WTC11 (cell line): ENCODE data around the gene ZNF205.

ENCODE experiments used
- CREB1 ChIP-seq: sonication (generic); formaldehyde crosslinking; IDR thresholded peaks from 2 replicates; pipeline ENCODE4 v1.8.0; 2023; ENCODE audit warnings: mild to moderate bottlenecking, missing genetic modification reagents
- ETV6 ChIP-seq: sonication (generic); formaldehyde crosslinking; IDR thresholded peaks from 2 replicates; pipeline ENCODE4 v1.8.1; 2022; ENCODE audit warnings: mild to moderate bottlenecking, missing genetic modification reagents
- GRHL2 ChIP-seq: fragments of 250-450 bp; sonication (Bioruptor Pico); IDR thresholded peaks from 2 replicates; pipeline ENCODE4 v1.8.0; 2022; ENCODE audit warnings: mild to moderate bottlenecking, moderate library complexity; ENCODE audit not compliant: insufficient replicate concordance, severe bottlenecking
- MYBL2 ChIP-seq: sonication (generic); formaldehyde crosslinking; IDR thresholded peaks from 2 replicates; pipeline ENCODE4 v1.8.1; 2023; ENCODE audit warnings: mild to moderate bottlenecking, moderate library complexity, missing genetic modification reagents
- NFYB ChIP-seq: sonication (generic); formaldehyde crosslinking; conservative IDR thresholded peaks from 2 replicates; pipeline ENCODE4 v1.8.0; 2022; ENCODE audit warnings: low read depth, missing genetic modification reagents
- NR1H2 ChIP-seq: sonication (generic); formaldehyde crosslinking; IDR thresholded peaks from 2 replicates; pipeline ENCODE4 v1.9.0; 2021; ENCODE audit warnings: mild to moderate bottlenecking, moderate library complexity, missing genetic modification reagents
- ZNF263 ChIP-seq: sonication (generic); formaldehyde crosslinking; IDR thresholded peaks from 2 replicates; pipeline ENCODE4 v1.8.1; 2022; ENCODE audit warnings: low read depth, mild to moderate bottlenecking, moderate library complexity, missing genetic modification reagents
- TF ChIP-seq, protein P1 (sequence below): fragments of 200-600 bp; IDR thresholded peaks from 2 replicates; pipeline ENCODE4 v1.8.0; 2022; ENCODE audit warnings: antibody characterized with exemption
- TF ChIP-seq, protein P2 (sequence below): sonication (generic); formaldehyde crosslinking; IDR thresholded peaks from 2 replicates; pipeline ENCODE4 v1.8.1; 2023; ENCODE audit warnings: mild to moderate bottlenecking, missing genetic modification reagents, moderate library complexity
- TF ChIP-seq, protein P3 (sequence below): sonication (generic); formaldehyde crosslinking; IDR thresholded peaks from 2 replicates; pipeline ENCODE4 v1.8.1; 2022; ENCODE audit warnings: low read depth, mild to moderate bottlenecking, moderate library complexity, missing genetic modification reagents, borderline replicate concordance
- TF ChIP-seq, protein P4 (sequence below): fragments of 250-450 bp; sonication (Bioruptor Pico); conservative IDR thresholded peaks from 2 replicates; pipeline ENCODE4 v1.9.0; 2021; ENCODE audit warnings: mild to moderate bottlenecking
- TF ChIP-seq, protein P5 (sequence below): sonication (generic); formaldehyde crosslinking; IDR thresholded peaks from 2 replicates; pipeline ENCODE4 v1.8.0; 2022; ENCODE audit warnings: mild to moderate bottlenecking, missing genetic modification reagents

DNA sequence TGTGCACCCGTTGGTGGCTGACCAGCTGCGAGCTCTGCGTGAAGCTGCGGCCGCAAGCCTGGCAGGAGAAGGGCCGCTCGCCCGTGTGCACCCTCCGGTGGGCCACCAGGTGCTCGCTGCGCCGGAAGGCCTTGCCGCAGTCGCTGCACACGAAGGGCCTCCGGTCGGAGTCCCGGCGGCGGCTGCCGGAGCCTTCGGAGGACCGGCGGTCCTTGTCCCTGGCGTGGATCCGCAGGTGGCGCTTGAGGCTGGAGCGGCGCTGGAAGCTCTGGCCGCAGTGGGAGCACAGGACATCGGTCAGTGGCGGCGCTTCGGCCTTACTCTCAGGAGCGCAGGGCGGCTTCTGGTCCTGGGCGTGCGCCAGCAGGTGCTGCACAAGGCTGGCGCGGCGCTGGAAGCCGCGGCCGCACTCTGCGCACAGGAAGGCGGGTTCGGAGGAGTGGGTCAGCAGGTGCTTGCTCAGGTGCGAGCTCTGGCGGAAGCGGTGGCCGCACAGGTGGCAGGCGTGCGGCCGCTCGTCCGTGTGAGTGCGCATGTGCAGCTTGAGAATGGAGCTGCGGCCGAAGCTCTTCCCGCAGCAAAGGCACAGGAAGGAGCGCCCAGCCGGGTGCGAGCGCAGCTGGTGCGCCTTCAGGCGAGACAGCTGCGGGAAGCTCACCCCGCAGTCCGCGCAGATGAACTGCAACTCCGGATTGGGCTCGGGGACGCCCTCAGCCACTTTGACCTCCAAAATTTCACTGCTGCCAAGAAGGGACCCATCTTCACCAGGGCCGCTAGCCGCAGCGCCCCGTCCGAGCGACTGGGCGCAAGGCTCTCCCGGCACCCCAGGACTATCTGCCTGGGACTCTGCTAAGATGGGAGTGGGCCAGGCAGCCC is 22.4 kb upstream of the ZNF205 start:
- TF ChIP-seq, protein P1, sequence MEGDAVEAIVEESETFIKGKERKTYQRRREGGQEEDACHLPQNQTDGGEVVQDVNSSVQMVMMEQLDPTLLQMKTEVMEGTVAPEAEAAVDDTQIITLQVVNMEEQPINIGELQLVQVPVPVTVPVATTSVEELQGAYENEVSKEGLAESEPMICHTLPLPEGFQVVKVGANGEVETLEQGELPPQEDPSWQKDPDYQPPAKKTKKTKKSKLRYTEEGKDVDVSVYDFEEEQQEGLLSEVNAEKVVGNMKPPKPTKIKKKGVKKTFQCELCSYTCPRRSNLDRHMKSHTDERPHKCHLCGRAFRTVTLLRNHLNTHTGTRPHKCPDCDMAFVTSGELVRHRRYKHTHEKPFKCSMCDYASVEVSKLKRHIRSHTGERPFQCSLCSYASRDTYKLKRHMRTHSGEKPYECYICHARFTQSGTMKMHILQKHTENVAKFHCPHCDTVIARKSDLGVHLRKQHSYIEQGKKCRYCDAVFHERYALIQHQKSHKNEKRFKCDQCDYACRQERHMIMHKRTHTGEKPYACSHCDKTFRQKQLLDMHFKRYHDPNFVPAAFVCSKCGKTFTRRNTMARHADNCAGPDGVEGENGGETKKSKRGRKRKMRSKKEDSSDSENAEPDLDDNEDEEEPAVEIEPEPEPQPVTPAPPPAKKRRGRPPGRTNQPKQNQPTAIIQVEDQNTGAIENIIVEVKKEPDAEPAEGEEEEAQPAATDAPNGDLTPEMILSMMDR, result no peak
- TF ChIP-seq ZNF263 (CRISPR knock-in tag) (no peak), CREB1 (CRISPR knock-in tag) (no peak), NFYB (no peak), MYBL2 (no peak), NR1H2 (CRISPR knock-in tag) (no peak), ETV6 (CRISPR knock-in tag) (no peak), GRHL2 (no peak)
- TF ChIP-seq, protein P2, sequence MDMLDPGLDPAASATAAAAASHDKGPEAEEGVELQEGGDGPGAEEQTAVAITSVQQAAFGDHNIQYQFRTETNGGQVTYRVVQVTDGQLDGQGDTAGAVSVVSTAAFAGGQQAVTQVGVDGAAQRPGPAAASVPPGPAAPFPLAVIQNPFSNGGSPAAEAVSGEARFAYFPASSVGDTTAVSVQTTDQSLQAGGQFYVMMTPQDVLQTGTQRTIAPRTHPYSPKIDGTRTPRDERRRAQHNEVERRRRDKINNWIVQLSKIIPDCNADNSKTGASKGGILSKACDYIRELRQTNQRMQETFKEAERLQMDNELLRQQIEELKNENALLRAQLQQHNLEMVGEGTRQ (CRISPR knock-in tag), result no peak
- TF ChIP-seq, protein P3, sequence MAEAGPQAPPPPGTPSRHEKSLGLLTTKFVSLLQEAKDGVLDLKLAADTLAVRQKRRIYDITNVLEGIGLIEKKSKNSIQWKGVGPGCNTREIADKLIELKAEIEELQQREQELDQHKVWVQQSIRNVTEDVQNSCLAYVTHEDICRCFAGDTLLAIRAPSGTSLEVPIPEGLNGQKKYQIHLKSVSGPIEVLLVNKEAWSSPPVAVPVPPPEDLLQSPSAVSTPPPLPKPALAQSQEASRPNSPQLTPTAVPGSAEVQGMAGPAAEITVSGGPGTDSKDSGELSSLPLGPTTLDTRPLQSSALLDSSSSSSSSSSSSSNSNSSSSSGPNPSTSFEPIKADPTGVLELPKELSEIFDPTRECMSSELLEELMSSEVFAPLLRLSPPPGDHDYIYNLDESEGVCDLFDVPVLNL (CRISPR knock-in tag), result no peak
- TF ChIP-seq, protein P4, sequence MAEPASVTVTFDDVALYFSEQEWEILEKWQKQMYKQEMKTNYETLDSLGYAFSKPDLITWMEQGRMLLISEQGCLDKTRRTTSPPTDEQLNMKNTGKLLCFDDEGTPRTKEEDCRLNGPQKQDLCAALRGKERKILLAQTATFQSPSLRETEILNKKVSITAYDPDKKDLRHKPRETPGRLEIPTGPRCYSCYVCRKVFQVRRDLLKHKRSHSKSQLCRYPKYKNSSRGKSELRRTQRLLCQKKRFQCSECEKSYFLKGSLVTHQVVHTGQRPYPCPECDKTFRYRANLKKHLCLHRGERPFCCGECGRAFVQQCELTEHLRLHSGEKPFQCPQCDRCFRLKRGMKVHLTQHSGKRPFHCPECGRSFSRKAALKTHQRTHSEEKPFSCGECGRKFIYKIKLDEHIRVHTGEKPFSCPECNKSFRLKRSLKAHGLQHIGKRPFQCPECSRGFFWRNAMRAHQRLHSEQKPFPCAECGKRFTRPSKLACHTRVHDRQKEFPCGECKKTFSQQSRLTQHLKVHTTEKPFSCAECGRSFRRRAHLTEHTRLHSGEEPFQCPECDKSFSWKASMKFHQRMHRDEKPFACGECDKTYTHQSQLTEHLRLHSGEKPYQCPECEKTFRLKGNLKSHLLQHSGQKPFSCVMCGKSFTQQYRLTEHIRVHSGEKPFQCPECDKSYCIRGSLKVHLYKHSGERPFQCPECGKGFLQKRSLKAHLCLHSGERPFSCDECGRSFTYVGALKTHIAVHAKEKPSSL, result no peak
- TF ChIP-seq, protein P5, sequence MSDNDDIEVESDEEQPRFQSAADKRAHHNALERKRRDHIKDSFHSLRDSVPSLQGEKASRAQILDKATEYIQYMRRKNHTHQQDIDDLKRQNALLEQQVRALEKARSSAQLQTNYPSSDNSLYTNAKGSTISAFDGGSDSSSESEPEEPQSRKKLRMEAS (CRISPR knock-in tag), result no peak
